DOHH2 (cell line): ENCODE measurements around the gene ZNF335.

Experiments used
- H3F3A ChIP-seq: fragments of 200-600 bp; sonication (generic), shearing (Covaris generic); 2 replicates; pipeline ENCODE4 v1.6.0; 2016; ENCODE audit warnings: antibody characterized with exemption, mild to moderate bottlenecking; ENCODE audit not compliant: control insufficient read depth, insufficient read depth
- H3K27ac ChIP-seq: fragments of 200-600 bp; sonication (generic); 2 replicates; pipeline ENCODE4 v1.5.1; 2014; ENCODE audit warnings: low read depth, mild to moderate bottlenecking, low read length, moderate library complexity
- H3K27me3 ChIP-seq: fragments of 200-600 bp; sonication (generic); 2 replicates; pipeline ENCODE4 v1.6.1; 2014; ENCODE audit warnings: mild to moderate bottlenecking, low read length, mixed read lengths; ENCODE audit not compliant: control insufficient read depth
- H3K36me3 ChIP-seq: fragments of 200-600 bp; sonication (generic); 2 replicates; pipeline ENCODE4 v1.6.1; 2014; ENCODE audit warnings: mild to moderate bottlenecking, low read length, moderate library complexity, mixed read lengths; ENCODE audit not compliant: control insufficient read depth
- H3K4me1 ChIP-seq: fragments of 200-600 bp; sonication (generic); 2 replicates; pipeline ENCODE4 v1.6.1; 2014; ENCODE audit warnings: mild to moderate bottlenecking, low read length, mixed read lengths; ENCODE audit not compliant: control insufficient read depth
- H3K4me2 ChIP-seq: fragments of 200-600 bp; sonication (generic); 2 replicates; pipeline ENCODE4 v1.6.0; 2014; ENCODE audit warnings: mild to moderate bottlenecking, low read length, moderate library complexity
- H3K4me3 ChIP-seq: fragments of 200-600 bp; sonication (generic); 2 replicates; pipeline ENCODE4 v1.5.1; 2014; ENCODE audit warnings: mild to moderate bottlenecking, low read length, mixed read lengths
- H3K79me2 ChIP-seq: fragments of 200-600 bp; sonication (generic); 2 replicates; pipeline ENCODE4 v1.6.1; 2014; ENCODE audit warnings: mild to moderate bottlenecking, low read length, mixed read lengths; ENCODE audit not compliant: control insufficient read depth
- H3K9me2 ChIP-seq: fragments of 200-600 bp; sonication (generic); replicated peaks from 2 replicates; pipeline ENCODE4 v1.6.1; 2014; ENCODE audit warnings: mild to moderate bottlenecking, low read length, mixed read lengths; ENCODE audit not compliant: control insufficient read depth
- H3K9me3 ChIP-seq: fragments of 200-600 bp; sonication (generic); 2 replicates; pipeline ENCODE4 v1.6.1; 2014; ENCODE audit warnings: antibody characterized with exemption, low read length, mixed read lengths; ENCODE audit not compliant: control insufficient read depth, insufficient read depth
- H4K20me1 ChIP-seq: fragments of 200-600 bp; sonication (generic); 2 replicates; pipeline ENCODE4 v1.6.0; 2014; ENCODE audit warnings: low read depth, mild to moderate bottlenecking, antibody characterized with exemption, low read length, moderate library complexity; ENCODE audit not compliant: control insufficient read depth, insufficient read depth
- CTCF ChIP-seq: fragments of 200-600 bp; sonication (generic); IDR thresholded peaks from one replicate; pipeline ENCODE4 v1.5.1; 2014; ENCODE audit warnings: antibody characterized with exemption, mild to moderate bottlenecking, low read depth, low read length; ENCODE audit not compliant: poor library complexity, severe bottlenecking
- EZH2phosphoT487 ChIP-seq: fragments of 200-600 bp; sonication (generic); IDR thresholded peaks from 2 replicates; pipeline ENCODE4 v1.6.1; 2017; ENCODE audit warnings: borderline replicate concordance, mild to moderate bottlenecking, antibody characterized with exemption, low read length, moderate library complexity, mixed read lengths

ZNF335 gene

GRCh38 chr20:45925821-45926506 is 46.0 kb downstream of the ZNF335 start:
- Histone ChIP-seq H3K27ac (no peak overlapping the region), H3K9me3 (no peaks in the 10 kb centered on the region), H3K27me3 (peaks cover 6% of the 10 kb centered on the region), H4K20me1 (no peaks in the 10 kb centered on the region), H3K4me2 (no peak overlapping the region), H3K9me2 (no peaks in the 10 kb centered on the region), H3K4me3 (no peak overlapping the region), H3K36me3 (no peaks in the 10 kb centered on the region), H3F3A (no peaks in the 10 kb centered on the region), H3K79me2 (no peaks in the 10 kb centered on the region), H3K4me1 (no peaks in the 10 kb centered on the region)
- TF ChIP-seq CTCF = no peak
- no peak for TF ChIP-seq EZH2phosphoT487

DNA sequence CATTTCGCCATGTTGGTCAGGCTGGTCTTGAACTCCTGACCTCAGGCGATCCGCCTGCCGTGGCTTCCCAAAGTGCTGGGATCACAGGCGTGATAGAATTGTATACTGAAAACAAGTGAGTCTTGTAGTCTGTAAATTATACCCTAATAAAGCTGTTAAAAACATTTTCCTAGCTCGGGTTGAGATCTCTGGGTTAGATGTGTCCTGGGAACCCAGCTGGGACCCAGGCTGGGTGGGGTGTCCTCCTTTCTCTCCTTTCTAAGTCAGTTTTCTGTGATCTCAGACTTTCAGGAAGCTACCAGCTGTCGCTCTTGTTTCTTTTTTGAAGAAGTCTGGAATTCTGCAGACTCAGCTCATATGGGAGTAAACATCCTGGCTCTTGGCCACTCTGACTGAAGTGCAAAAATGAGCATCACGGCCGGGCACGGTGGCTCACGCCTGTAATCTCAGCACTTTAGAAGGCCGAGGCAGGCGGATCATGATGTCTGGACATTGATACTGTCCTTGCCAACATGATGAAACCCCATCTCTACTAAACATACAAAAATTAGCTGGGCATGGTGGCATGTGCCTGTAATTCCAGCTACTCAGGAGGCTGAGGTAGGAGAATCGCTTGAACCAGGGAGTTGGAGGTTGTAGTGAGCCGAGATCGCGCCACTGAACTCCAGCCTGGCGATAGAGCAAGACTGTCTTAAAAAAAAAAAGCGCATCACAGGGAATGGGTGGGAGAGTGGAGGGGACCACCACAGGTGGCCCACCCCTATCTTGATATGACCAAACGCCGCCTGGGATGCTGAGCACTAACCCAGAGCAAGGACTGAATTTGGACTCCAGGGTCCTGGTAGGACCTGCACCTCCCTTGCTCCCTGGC is 47.4 kb downstream of the ZNF335 start:
- Histone ChIP-seq H4K20me1 (no peaks in the 10 kb centered on the region), H3F3A (no peaks in the 10 kb centered on the region), H3K9me3 (no peaks in the 10 kb centered on the region), H3K36me3 (no peaks in the 10 kb centered on the region), H3K27ac (no peak overlapping the region), H3K4me3 (no peak overlapping the region), H3K9me2 (no peaks in the 10 kb centered on the region), H3K4me1 (no peaks in the 10 kb centered on the region), H3K79me2 (no peaks in the 10 kb centered on the region), H3K4me2 (no peak overlapping the region), H3K27me3 (peaks cover 9% of the 10 kb centered on the region)
- TF ChIP-seq CTCF (no peak), EZH2phosphoT487 (no peak)

DNA sequence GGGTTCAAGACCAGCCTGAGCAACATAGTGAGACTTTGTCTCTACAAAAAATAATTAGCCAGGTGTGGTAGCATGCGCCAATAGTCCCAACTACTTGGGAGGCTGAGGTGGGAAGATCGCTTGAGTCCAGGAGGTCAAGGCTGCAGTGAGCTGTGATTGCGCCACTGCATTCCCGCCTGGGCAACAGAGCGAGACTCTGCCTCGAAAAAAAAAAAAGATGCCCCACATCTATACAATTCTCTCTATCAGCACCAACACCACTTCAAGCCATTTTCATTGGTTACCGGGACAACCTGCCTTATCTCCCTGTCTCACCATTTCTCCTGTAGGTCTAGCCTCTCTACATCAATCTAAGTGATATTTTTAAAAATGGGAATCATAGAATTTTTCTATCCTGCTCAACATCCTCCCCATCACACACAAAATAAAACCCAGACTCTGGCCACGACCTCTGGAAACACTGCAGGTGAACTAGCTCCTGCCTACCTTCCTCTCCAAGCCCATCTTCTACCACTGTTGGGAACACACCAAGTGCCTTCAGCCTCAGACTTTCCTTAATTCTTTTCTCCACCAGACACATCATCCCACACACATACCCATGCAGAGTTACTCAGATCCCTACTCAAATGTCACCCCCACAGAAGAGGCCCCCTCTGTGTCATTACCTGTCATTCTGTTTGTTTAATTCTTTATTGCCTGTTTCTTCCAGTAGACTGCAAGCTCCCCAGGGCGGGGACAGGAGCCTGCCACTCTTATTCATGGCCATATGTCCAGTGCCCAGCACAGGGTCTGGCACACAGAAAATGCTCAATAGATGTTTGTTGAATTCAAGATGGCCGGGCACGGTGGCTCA is 50.4 kb downstream of the ZNF335 start:
- TF ChIP-seq EZH2phosphoT487 = no peak
- no peak for TF ChIP-seq CTCF
- Histone ChIP-seq H3K9me2 (no peaks in the 10 kb centered on the region), H3K4me3 (no peak overlapping the region), H3K27ac (no peak overlapping the region), H3K9me3 (no peaks in the 10 kb centered on the region), H3K4me2 (no peak overlapping the region), H4K20me1 (no peaks in the 10 kb centered on the region), H3K27me3 (peaks cover 12% of the 10 kb centered on the region), H3F3A (no peaks in the 10 kb centered on the region), H3K36me3 (no peaks in the 10 kb centered on the region), H3K79me2 (no peaks in the 10 kb centered on the region), H3K4me1 (no peaks in the 10 kb centered on the region)
